Measurements from ENCODE around the gene PROX1. TPM values are rescaled to one million over a fixed set of nuclear protein-coding genes. Genes with fewer than 3 reads are reported as not detected.

PROX1 gene
- total RNA-seq, 2 experiments from 2014 or later: 0.09 TPM; not detected in 1

GRCh38 chr1:214008347-214008746 is 20.6 kb downstream of the PROX1 start:
- CTCF ChIA-PET: no interaction called here
- Mint-ChIP-seq H3K36me3 (ENCODE audit: low read depth) (no peaks in the 10 kb centered on the region), H3K27ac (no peak overlapping the region), H3K9me3 (no peaks in the 10 kb centered on the region), H3K27me3 (peaks cover 3% of the 10 kb centered on the region), H3K4me1 (ENCODE audit: low read depth) (no peaks in the 10 kb centered on the region), H3K4me3 (no peak overlapping the region)
- POLR2A ChIA-PET: no interaction called here
- intact Hi-C loops (cut with micrococcal nuclease): no loop called here
- TF ChIP-seq CTCF (IDR thresholded peaks at IDR 0.05): no peak
- ATAC-seq (no peak), DNase-seq (no peak)

DNA sequence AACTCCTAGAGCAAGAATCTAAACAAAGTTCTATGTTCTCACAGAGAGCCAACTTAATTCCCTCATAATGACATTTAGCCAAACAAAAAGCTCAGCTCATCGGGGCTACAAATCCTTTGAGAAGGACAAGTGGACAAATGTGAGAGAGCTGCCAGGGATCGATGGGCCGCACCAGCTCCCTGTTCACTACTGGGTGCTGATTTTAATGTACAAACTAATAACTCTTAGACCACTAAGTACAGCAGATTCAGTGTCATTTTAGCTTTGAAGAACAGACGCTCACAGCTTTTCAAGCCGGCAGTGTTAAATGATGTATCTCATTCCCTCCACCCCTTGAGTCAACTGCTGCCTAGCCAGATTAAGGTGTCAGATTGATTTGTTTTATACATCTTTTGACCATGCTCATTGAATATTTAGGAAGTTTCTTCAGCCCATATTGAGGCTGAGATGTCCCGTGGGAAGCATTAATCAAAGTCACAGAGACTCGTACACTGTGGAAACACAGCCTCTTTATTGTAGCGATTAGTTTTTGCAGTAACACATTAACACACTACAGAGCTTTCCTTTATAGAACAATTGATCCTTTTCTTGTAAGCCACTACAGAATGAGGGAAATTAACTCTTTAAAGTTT is 21.1 kb downstream of the PROX1 start:
- POLR2A ChIA-PET: no interaction called here
- no peaks in the 10 kb centered on the region for H3K9me3 Mint-ChIP-seq
- H3K27ac Mint-ChIP-seq: no peak overlapping the region
- CTCF ChIA-PET: no interaction called here
- ATAC-seq: no peak
- H3K36me3 Mint-ChIP-seq (ENCODE audit: low read depth): no peaks in the 10 kb centered on the region
- TF ChIP-seq CTCF (IDR thresholded peaks at IDR 0.05): no peak
- no peak overlapping the region for H3K4me3 Mint-ChIP-seq
- H3K27me3 Mint-ChIP-seq: peaks cover 3% of the 10 kb centered on the region
- DNase-seq: no peak
- intact Hi-C loops (cut with micrococcal nuclease): no loop called here
- H3K4me1 Mint-ChIP-seq (ENCODE audit: low read depth): no peaks in the 10 kb centered on the region

DNA sequence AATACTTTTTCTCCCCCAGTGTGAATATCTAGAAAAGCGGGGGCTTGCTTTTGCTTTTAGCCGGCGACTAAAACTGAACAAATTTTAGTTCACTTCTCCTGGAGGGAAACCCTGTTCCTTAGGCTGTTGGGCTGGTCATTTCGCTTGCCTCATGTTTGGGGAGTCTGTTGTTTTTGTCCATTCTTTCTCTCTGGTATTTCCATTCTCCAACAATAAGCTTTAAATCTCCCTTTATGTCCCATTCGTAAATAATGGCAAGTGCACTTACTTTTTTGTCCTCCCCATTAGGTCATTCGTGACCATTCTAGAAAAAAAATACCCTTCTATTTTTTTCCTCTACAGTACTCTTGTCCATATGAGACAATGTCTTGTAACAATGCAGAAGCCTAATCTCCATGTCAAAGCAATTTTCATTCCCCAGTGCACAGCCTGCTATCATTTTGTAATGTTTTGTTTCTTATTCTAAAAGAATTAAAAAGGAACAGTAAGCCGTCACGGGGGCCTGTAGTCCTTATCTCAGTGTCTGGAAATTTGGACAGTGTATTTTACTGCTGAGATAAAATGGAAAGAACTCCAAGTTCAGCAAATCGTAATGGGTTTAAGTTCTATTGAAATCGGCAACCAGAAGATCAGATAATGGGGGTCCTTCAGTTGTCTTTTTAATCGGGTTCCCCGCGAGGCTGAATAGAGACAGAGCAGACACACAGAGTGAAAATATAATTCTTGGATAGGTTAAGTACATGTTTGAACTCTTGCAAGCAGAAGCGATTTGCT is 21.8 kb downstream of the PROX1 start:
- Mint-ChIP-seq H3K27me3 (peaks cover 2% of the 10 kb centered on the region), H3K36me3 (ENCODE audit: low read depth) (no peaks in the 10 kb centered on the region), H3K27ac (no peak overlapping the region), H3K9me3 (no peaks in the 10 kb centered on the region), H3K4me1 (ENCODE audit: low read depth) (no peaks in the 10 kb centered on the region), H3K4me3 (no peak overlapping the region)
- no peak for TF ChIP-seq CTCF (IDR thresholded peaks at IDR 0.05)
- POLR2A ChIA-PET: no interaction called here
- CTCF ChIA-PET: no interaction called here
- intact Hi-C loops (cut with micrococcal nuclease): no loop called here
- no peak for ATAC-seq
- DNase-seq: no peak

DNA sequence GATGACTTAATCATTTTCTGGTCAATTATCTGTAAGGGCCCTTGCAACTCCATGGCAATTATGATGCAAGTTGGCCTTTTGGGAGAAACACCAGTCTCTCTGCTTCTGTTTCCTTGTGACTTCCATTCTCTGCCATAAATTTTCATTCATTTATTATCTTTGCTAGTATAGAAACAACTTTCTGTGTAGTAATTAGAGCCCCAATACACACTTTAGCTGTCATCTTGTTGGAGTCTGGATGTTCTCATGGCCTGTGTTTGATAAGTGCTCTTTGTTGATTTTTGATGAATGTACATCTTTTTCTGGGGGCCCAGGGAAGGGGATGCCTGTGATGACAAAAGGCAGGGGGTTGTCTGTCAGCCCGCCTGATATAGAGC is 22.4 kb downstream of the PROX1 start:
- ChIA-PET POLR2A (no interaction called here), CTCF (no interaction called here)
- no peaks in the 10 kb centered on the region for H3K27me3 Mint-ChIP-seq
- DNase-seq (no peak), ATAC-seq (no peak)
- H3K36me3 Mint-ChIP-seq (ENCODE audit: low read depth): no peaks in the 10 kb centered on the region
- H3K27ac Mint-ChIP-seq: no peak overlapping the region
- no peaks in the 10 kb centered on the region for H3K9me3 Mint-ChIP-seq
- H3K4me3 Mint-ChIP-seq: no peak overlapping the region
- H3K4me1 Mint-ChIP-seq (ENCODE audit: low read depth): no peaks in the 10 kb centered on the region
- TF ChIP-seq CTCF (IDR thresholded peaks at IDR 0.05): no peak
- intact Hi-C loops (cut with micrococcal nuclease): no loop called here

DNA sequence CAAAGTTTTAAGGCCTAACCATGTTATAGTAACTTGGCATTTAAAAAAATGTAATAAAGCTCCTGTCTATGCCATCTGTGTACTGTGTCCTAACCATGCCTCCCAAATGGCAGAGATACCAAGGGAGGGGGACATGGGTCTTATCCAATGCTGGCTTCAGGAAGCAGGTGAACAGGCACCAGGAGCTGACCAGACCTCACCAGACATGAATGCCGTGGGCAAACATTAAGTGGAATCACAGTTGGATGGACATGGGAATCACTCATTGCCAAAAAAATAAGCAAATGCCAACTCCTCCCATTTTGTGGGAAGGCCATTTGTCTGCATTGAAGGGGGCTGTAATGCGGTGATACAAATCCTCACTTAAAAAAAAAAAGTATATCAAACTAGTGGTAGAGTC is 22.9 kb downstream of the PROX1 start:
- no peaks in the 10 kb centered on the region for H3K36me3 Mint-ChIP-seq (ENCODE audit: low read depth)
- no peaks in the 10 kb centered on the region for H3K9me3 Mint-ChIP-seq
- POLR2A ChIA-PET: no interaction called here
- H3K27me3 Mint-ChIP-seq: no peaks in the 10 kb centered on the region
- intact Hi-C loops (cut with micrococcal nuclease): no loop called here
- CTCF ChIA-PET: no interaction called here
- no peak overlapping the region for H3K4me3 Mint-ChIP-seq
- no peaks in the 10 kb centered on the region for H3K4me1 Mint-ChIP-seq (ENCODE audit: low read depth)
- no peak for DNase-seq
- H3K27ac Mint-ChIP-seq: no peak overlapping the region
- ATAC-seq: no peak
- no peak for TF ChIP-seq CTCF (IDR thresholded peaks at IDR 0.05)
